GM10847 (cell line): ENCODE measurements around the gene AMELX.

Experiments used
- POLR2A ChIP-seq: IDR thresholded peaks from 2 replicates; pipeline ENCODE4 v1.6.1; 2011; ENCODE audit not compliant: insufficient read length; ENCODE audit errors: extremely low read depth

The AMELX gene

GRCh38 chrX:11341274-11342201 is 48.3 kb downstream of the AMELX start:
- TF ChIP-seq POLR2A: no peak

DNA sequence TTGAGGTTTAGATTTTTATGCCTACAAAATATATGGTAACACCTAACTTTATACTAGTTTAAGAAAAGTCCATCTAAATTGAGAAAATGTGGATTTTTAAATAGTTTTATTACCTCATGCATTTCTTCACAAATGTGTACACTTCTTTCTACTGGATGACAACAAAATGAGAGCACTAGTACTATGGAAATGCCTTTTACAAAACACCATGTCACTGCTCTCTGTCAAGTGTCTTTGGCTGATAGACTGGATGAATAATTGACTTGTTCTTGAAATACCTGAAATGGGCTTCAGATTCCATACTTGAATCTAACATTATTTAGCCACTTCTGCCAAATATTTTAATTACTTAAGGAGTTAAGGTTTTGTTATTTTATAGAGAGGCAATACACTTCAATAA is 49.5 kb downstream of the AMELX start:
- no peak for TF ChIP-seq POLR2A

- no peak for TF ChIP-seq POLR2A
Measured at GRCh38 chrX:11346121-11346682, 53.0 kb downstream of the AMELX start.

DNA sequence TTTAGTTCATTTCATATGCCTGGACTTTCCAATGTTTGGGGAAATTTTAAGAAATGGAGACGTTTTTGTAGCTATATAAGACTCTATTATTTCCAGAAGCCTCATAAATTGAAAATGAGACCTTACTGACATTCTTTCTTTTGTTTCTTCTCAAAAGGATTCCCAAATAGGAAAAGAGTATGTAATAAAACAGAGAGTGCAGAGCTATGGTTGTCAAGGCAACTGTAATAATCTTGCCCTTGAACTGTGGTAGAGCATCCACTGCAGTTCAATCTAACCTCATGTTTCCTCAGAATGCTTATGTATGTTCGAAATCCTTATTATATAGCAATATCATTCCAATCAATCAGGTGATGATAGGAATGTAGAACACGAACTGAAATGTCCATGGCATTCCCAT is 54.1 kb downstream of the AMELX start:
- no peak for TF ChIP-seq POLR2A

DNA sequence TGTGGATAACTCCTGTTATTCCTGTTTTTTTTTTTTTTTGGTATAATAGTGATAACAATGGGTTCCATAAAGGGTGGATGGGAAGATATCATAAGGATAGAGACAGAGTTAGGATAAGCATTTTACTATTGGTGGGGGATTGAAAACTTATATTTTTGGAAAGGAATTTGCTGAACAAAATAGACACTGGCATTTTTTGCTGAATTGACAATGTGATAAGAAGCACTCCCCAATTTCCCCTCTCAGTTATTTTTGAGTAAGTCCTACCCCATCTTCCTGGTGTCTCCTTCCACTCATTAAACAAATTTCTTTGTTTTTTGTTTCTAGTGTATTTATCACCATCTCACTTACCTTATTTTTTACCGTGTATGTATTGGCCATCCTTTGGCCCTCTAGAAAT is 55.8 kb downstream of the AMELX start:
- no peak for TF ChIP-seq POLR2A

GRCh38 chrX:11349661-11350337 is 56.6 kb downstream of the AMELX start:
- TF ChIP-seq POLR2A: no peak
